Fibroblast of peridontal ligament (primary cell): ENCODE data around the gene VSIG1.
A peak's percentile ranks its signal among the peaks of the same experiment; 100 is the strongest.

Source experiments
- DNase-seq: peaks from one replicate; pipeline ENCODE4 v3.0.0-alpha.2; 2010; ENCODE audit errors: extremely low read depth

VSIG1 gene

DNA sequence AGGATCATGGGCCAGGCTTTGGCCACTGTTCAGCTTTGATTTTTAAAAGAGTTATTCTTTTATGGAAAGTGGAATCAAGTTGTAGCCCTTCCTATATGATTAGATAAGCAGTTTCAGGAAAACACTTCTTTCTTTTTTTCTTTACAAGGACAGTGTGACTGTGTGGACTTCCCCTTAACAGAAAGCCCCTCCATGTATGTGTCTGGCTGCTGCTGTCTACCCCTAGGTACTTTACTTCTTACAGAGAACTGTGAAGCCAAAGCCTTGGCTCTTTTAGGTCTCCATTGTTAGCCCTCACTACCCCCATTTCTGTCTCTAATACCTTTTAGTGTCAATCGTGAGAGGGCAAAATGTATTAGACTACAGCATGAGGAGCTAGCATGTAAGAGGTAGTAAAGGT lies 19.1 kb downstream of the VSIG1 start:
- DNase-seq = no peak

DNA sequence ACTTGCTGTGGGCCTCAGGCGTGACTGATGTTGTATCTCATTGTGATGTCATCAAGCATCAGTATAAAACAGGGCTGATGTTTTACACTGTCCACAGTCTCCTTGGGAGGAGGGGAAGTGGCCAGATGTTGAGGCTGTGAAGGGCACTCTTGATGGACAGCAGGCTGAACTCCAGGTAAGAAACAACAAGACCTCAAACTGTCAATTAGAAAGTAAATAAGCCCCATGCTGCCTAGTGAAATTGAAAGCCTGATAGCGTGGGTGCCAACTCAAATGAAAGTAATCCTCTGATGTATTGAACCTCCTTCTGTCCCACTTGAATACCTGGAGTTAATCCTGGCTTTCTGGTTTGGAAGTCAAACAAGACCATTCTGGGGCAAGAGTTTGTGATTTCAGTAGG lies 19.7 kb downstream of the VSIG1 start:
- no peak for DNase-seq

DNA sequence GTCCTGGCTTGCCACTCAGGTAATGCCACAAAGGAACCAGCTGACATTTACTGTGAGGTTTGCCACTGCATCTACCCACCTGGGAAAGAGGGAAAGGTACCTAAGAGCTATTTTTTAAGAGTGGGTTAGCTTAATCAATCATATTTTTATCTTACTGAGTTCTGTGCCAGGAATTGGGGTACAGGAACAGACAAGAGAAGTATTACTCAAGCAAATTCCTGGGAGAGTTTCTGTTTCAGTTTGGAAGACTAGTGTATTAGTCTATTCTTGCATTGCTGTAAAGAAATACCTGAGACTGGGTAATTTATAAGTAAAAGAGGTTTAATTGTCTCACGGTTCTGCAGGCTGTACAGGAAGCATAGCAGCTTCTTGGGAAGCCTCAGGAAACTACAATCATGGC lies 23.3 kb downstream of the VSIG1 start:
- no peak for DNase-seq

DNA sequence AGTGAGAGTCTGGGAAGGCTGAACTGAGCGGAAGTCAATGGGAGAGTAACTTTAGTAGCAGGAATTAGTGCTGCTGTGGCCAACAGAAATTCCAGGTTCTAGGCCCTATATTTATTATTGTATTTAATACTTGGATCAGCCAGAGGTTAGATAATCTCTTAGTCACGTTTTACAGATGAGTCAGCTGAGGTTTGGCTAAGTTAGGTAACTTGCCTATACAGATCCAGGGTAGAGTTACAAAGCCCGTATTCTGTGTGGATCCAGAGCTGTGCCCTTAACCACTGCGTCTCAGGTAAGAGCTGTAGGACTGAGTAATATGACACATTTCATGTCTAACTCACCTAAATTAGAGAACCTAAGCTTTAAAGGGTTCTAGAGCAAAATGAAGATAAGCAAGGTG lies 26.0 kb downstream of the VSIG1 start:
- peak; percentile 9 for DNase-seq

DNA sequence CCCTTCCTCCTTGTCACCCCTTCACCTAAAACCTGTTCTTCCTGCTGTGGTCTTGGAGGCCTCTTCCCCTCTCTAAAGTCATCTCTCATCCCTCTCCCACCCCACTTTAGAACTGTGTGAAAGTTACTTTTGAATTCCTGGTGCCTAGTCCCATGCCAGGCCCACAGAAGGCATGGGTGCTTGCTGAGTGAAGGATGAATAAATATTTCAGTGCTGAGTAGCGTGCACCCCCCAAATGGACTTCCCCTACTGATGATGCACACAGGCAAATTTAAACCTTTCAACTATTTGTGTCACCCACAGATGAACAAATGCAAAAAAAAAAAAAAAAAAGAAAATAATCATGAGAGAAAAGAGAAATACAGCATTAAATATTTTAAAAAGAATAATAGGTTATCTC lies 26.7 kb downstream of the VSIG1 start:
- DNase-seq = no peak

DNA sequence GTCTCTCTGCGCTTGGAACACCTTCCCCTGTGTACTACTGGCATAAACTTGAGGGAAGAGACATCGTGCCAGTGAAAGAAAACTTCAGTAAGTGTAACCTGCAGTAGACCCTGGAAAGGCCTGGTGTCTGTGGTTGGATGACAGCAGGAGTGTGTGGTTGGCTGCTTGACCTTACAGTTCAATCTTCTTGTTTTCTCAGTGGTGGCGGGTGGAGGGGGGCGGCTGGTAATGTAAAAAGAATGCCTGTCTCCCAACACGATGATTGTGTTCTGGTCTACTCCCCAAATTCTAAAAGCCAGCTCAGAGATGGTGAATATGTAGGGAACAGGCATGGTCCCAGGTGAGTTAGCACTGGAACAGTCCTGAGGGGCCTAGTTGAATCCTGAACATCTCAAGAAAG lies 27.9 kb downstream of the VSIG1 start:
- no peak for DNase-seq

DNA sequence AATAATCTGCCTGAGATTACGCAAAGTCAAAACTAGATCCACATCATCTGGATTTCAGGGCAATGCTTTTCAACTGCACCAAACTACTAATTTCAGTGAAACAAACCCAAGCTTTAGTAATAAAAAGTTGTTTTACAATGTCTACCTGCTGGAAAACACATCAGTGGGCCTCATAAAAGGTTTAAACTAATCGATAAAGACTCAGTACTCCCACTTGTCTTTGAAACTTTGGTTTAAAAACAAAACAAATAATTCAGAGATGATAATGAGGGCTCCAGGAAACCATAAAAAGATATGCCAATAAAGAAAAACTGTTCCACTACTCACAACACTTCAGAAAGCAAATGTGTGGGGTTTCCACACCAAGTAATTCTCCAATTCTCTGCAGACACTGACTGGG lies 36.2 kb downstream of the VSIG1 start:
- DNase-seq = no peak

DNA sequence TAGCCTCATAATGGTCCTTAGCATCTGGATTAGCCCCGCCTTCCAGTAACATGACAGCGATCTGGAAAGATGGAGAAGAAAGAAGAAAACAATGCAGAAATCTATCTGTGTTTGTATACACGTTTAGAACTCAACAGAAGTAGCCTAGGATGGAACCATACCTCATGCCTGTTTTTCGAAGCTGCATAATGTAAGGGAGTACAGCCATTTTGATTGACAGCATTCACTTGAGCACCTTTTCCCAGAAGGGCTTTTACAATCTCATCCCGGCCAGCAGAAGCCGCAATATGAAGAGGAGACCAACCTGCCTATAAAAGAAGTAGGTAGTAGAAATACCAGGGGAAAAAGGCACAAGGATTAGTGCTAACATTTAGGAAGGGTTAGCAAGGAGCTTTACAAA lies 42.9 kb downstream of the VSIG1 start:
- DNase-seq = no peak

DNA sequence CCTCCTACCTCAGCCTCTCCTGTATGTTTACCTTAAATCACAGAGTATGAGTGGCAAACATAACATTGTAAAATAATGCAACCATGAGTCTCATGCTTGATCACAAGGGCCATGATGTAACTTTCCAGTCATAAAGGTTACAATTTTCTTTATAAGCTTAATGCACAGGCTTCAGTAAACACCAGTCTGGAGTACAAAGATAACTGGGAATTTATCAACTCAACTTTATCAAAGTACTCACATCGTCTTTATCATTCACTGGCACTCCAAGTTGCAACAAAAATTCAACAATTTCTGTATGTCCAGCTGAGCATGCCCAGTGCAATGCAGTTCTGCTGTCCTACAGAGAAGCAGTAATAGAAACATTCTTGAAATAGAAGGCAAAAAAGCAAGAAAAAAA lies 43.6 kb downstream of the VSIG1 start:
- DNase-seq = no peak

DNA sequence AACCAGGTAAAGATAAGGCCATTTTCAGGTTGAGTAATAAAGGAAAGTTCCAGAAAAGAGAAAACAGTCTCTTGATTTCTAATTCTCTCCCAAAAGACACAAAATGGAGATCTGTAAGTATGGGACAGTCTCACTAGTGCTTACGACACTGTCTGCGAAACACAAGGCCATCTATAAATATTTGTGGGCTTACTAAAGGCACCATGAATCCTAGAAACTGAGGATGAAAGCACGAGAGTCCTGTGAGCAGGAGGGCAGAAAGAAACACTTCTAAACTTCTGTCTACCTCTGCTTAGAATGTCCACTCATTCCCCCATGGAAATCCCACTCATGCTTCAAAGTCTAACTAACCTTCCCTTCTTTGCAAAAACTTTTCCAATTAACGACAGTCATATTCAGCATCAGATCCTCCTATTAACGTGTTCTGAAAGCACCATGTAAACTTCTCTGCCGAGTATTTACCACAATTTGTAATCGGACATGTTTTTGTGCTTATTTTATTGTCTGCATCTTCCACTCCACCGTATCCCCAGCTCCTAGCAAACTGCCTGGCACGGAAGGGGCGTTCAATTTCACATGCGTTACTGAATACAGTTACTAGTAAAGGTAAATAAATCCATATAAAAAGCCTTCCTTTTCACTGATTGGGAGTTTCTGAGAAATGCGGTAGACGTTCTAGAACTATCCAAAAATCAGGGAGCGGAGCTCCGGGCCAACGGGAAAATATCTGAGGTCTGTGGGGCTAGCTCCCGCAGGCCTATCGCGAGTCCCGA lies 45.8 kb downstream of the VSIG1 start:
- peak; percentile 38 for DNase-seq

DNA sequence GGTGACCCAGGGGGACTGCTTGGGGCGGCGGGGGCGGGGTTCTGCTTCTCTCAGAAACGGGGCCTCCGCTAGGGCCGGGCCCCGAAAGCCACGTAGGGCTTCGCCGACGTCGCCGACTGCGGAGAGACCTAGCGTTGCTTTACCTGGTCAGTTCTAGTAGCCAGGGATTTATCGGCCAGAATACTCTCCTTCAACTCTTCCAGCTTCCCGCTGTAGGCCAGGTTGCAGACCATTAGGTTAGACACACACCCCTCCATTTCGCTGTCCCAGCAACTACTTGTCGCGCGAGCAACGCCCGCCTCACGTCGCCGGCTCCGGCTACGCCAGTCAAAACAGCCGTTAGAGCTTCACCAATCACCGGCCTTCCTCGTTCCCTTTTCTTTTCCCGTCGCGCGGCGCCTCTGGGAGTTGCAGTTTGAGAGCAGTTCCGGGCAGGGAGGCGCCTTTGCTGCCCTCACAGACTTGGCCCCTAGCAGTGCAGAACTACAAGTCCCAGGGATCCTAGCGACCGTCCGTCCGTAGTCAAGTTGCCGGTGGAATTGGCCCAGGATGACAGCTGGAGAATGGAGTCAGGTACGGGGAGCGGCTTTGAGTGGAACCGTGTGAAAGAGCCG lies 46.5 kb downstream of the VSIG1 start, which contains the start of the genes ATG4A and PSMD10:
Gene ATG4A (plus strand): TSS at position 515 of the 614 bp plus-strand sequence. CDS start 49 bp downstream, at position 564.
Gene PSMD10 (minus strand): TSS at position 279 of the 614 bp plus-strand sequence. CDS start 22 bp downstream, at position 257.
- DNase-seq = peak; percentile 93

DNA sequence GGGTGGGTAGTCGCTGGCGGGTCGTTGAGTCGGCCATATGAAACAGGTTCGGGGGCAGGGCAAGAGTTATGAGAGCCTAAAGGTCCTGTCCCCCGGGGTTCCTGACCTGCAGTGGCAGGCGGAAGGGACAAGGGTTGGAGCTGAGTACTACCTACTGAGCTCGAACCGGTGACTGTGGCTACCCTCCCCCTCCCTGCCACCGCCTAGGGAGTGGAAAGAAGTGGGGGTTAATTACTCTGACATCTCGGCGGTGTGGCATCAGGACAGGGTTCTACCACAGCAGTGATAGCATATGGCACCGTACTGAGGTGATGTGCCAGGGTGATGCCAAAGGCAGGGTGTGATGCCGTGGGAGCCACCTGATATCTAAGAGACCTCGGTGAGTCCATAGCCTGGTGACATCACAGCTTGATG lies 47.0 kb downstream of the VSIG1 start:
- no peak for DNase-seq

DNA sequence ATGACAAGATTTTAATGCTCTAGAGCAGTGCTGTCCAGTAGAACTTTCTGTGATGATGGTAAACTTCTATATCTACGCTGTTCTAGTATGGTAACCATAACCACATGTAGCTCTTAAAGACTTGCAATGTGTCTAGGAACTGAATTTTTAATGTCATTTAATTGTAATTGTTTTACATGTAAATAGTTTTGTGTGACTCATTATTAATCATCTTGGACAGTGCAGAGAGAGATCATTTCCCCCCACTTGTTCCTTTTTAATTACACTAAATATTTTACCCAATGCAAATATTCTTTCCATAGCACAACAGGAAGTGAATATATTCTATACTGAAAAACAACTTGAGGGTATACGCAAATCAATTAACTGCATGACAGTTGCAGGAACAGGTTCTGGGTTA lies 52.5 kb downstream of the VSIG1 start:
- no peak for DNase-seq

DNA sequence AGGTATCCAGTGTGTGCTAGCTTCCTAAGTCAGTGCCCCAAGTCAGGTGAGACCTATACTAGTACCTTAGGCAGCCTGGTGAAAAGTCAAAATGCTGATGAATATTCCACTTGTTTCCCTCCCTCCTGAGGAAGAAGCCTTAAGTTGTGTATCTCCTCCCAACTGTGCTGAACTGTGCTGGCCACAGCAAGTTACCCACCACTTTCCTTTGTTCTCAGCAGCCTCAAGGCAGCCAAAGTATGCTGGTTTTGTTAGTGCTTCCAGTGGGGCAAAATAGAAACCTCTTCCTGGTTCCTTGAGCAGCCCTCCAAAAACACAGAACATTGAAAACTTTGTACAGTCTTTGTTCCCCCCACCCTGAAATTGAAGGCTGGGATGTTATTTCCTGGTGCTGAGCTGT lies 60.6 kb downstream of the VSIG1 start:
- no peak for DNase-seq

DNA sequence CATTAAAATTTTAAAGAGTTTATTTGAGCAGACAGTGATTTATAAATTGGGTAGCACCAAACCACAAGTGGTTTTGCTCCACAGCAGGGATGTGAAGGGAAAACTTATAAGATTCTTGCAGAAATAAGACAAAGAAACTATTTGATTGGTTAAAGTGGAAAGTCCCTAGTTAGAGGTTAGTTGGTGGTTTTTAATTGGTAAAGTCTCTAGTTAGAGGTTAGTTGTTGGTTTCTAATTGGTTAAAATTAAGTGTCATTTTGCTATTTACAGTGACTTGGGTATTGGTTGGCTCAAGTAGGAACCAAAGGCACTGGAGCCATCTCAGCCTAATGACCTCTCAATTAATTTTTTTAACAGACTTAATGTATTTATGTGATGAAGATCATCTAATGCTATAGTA lies 69.7 kb downstream of the VSIG1 start:
- no peak for DNase-seq

DNA sequence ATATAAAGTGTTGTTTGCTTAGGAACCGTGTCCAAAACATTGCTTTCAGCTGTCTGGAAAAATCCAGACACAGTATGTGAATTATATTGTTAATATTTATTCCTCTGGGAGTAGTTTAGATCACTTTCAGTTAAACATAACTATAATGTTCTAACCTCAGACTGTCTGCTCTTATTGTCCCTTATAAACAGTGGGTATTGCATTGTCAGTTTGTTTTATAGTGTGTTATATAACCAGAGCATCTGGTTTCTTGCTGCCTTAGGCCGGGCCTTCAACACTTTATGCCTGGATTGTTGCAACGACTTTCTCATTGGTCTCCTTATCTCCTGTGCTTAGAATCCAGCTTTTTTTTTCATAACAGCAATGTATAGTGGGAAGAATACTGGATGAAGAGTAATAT lies 73.1 kb downstream of the VSIG1 start:
- no peak for DNase-seq

DNA sequence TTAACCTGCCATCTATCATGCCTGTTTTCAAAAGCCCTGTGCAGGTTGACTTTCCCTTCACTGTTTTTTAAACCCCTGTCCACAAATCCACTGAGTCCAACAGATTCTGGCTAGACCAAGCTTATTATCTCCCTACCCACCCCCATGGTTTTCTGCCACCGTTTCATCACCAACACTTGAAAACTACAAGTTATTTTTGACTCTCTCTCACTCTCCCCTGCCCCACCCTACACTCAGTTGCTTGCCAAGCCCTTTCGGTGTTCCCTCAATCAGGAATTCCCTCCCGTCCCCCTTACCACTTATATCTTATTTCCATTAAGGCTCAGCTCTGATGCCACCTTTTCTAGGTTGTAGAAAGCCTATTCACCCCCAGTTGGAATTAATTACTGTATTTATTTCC lies 76.4 kb downstream of the VSIG1 start:
- no peak for DNase-seq

DNA sequence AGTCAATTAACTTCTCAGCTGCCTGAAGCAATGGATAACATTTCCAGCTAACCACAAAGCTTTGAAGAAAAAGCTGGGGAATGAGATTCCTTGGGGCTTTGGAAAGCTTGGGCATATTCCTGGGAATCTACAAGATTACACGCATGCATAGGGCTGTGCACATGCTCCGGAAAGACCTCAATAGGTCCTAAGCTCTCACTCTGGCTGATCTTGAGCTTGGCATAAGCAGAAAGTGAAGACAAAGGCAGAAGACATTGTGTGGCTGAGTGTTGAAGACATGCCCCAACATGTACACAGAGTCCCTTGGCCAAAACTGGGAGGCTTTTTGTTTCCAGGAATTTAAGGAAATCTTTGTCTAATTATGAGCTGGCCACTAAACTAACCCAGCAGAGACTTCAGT lies 77.9 kb downstream of the VSIG1 start:
- peak; percentile 77 for DNase-seq

DNA sequence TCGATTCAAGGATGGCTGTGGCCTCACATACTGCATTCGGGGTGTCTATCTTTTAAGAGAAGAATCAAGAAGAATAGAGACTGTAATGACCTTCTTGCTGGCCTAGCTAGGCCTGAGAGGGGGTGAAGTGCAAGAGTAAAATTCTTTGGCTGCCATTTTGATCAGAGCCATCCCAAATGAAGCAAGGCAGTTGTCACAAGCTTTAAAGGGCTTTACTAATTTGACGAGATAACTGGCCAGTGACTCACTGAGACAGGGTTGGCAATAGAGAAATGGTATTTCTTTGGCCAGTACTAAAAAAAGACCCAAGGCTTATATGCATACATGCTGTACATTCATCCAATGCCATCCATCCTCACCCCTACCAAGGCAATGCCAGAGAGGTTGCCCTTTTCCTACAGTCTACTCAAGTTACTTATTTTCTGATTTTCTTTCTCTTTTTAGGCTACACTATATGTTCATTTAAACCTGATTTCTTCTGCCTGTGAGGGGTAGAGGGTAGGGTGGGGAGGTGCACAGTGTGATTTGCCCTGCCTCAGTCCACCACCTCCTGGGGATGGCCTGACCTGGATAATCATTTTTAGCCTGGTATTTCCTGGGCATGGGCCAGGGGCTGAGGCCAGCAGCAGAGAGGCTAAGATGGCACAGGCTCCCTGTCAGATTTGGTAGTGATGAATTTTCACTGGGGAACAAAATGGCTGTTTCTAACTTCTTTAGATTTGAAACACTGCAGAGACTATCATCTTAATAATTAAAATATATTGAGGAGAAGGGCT lies 78.9 kb downstream of the VSIG1 start:
- no peak for DNase-seq

DNA sequence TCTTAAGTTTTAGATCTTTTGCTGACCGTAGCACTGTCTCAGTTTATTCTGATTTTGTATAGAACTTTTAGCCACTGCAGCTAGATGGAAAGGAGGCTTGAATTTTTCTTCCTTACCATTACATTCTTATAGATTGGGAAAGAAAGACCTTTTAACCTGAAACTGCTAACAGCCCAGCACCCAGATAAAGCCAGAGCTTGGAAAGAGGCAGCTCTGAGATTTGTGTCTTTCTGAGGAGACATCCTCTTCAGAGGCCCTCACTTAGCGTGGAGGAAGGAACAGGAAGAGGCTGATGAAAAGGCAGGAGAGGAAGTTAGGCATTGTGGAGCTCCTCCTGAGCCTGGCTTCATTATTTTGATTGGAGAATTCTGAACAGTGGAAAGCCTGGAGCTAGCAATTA lies 81.8 kb downstream of the VSIG1 start:
- no peak for DNase-seq

DNA sequence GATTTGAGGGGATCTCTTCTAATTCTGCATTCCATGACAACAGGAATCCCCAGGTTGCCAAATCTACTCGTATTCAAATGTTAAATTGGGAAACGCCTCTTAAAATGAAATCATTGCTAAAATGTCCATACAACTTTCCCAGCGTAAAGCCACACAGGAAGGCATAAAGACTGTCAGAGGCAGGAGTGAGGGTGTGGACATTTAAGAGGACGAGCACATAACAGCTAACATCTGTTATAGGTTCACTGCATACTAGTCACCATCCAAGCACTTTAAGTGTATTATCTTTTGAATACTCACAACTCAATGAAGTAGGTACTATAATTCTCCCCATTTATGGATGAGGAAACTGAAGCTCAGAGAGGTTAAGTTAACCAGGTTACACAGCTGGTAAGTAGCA lies 82.3 kb downstream of the VSIG1 start:
- no peak for DNase-seq
